ENCODE data around the gene NACC1. TPM values are rescaled to one million over a fixed set of nuclear protein-coding genes. Genes with fewer than 3 reads are reported as not detected.

Gene NACC1
- total RNA-seq, 4 donors from 2014 or later = 31.6 to 54.2 (median 36.5) TPM

DNA sequence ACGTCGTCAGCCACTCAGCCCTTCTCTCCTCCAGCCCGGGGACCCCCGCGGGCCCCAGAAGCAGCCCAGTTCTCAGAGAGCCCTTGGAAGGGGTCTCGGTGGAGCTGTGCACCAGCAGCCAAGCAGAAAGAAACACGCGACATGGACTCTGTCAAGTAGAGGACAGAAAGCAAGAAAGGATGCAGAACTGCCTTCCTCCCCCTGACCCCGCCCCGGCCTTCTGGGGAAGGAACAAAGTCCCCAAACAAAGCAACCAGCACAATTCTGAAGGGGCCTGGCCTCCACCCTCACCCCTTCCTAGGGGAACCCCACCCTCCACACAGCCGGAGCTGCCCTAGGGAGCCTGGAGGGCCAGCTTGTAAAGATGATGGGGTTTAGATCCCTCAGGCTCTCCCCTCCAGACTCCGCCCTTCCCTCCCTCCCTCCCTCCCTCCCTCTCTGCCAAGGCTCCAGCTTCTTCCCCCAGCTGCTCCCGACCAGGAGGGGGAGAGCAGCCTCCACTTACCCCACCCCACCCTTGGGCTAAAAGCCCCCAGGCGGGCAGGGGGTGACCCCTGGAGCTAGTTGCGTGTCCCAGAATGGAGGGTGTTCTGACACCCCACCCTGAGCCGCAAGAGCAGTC lies 23.2 kb upstream of the NACC1 start:
- 56% methylated on average over 16 of the region's 16 CpGs; no CpG with 5 or more reads in 1 of the 2 donors for WGBS, 2 donors (ENCODE audit: low coverage in 1 of 2)
- Histone ChIP-seq H3K4me3 (peak overlapping the region in 1 of 4 donors; percentile 13), H3K4me1 (peaks cover 38 to 79% (median 58%) of the 10 kb centered on the region in 4 donors), H3K27me3 (no peaks in the 10 kb centered on the region), H3K36me3 (no peaks in the 10 kb centered on the region), H3K27ac (peak overlapping the region; percentile 89 to 93 (median 92)), H3K9me3 (no peaks in the 10 kb centered on the region)
- no peak for DNase-seq
- intact Hi-C loops (cut with DNase I; ENCODE audit: low total_unique reads) = loop anchor here (10.0 kb wide), 1 partner anchor 210 kb away; the partner anchor contains the start of genes DNASE2 and KLF1
- TF ChIP-seq, protein P1, sequence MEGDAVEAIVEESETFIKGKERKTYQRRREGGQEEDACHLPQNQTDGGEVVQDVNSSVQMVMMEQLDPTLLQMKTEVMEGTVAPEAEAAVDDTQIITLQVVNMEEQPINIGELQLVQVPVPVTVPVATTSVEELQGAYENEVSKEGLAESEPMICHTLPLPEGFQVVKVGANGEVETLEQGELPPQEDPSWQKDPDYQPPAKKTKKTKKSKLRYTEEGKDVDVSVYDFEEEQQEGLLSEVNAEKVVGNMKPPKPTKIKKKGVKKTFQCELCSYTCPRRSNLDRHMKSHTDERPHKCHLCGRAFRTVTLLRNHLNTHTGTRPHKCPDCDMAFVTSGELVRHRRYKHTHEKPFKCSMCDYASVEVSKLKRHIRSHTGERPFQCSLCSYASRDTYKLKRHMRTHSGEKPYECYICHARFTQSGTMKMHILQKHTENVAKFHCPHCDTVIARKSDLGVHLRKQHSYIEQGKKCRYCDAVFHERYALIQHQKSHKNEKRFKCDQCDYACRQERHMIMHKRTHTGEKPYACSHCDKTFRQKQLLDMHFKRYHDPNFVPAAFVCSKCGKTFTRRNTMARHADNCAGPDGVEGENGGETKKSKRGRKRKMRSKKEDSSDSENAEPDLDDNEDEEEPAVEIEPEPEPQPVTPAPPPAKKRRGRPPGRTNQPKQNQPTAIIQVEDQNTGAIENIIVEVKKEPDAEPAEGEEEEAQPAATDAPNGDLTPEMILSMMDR (IDR thresholded peaks at IDR 0.05) = no peak
- TF ChIP-seq POLR2AphosphoS5 (IDR thresholded peaks at IDR 0.05) (no peak), POLR2A (IDR thresholded peaks at IDR 0.05) (no peak), EP300 (IDR thresholded peaks at IDR 0.05; ENCODE audit: low read depth) (no peak)
- in situ Hi-C loops (cut with MboI; ENCODE audit: low pct_ligation_motif_present in 1 of 4, low pct_unique_long_range_greater_than_20kb in 1 of 4, low sequenced_read_pairs in 3 of 4) = loop anchor here in 2 of 4 donors (5.0 to 25.0 kb wide), 2 partner anchors 108 to 118 kb away; partner anchors contain the start of gene NFIX (in 1 of the 2)

DNA sequence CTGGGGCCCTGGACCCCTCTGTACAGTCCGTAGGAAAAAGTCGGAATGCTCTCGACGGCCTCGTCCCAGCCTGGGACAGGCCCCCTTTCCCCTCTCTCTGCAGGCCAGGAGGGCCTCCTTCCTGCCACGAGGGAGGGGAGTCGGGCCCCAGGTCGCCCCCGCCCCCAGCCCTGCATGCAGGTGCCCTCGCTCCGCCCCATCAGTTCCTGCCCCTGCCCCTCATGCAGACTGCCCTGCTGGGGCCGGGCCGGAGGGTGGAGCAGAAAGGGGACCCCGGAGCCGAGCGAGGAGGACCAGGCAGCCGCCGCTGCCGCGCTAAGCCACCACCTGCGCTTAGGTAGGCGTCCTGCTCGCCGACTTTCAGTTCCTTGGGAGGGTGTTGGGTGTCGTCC lies 22.7 kb upstream of the NACC1 start:
- Histone ChIP-seq H3K9me3 (no peaks in the 10 kb centered on the region), H3K27me3 (no peaks in the 10 kb centered on the region), H3K4me1 (peaks cover 38 to 77% (median 59%) of the 10 kb centered on the region in 4 donors), H3K4me3 (peak overlapping the region in 1 of 4 donors; percentile 13), H3K27ac (peak overlapping the region; percentile 89 to 93 (median 92)), H3K36me3 (no peaks in the 10 kb centered on the region)
- 68% methylated on average over 22 of the region's 25 CpGs; no CpG with 5 or more reads in 1 of the 2 donors for WGBS, 2 donors (ENCODE audit: low coverage in 1 of 2)
- intact Hi-C loops (cut with DNase I; ENCODE audit: low total_unique reads) (loop anchor here (10.0 kb wide), 1 partner anchor 211 kb away; the partner anchor contains the start of genes DNASE2 and KLF1), in situ Hi-C loops (cut with MboI; ENCODE audit: low pct_ligation_motif_present in 1 of 4, low pct_unique_long_range_greater_than_20kb in 1 of 4, low sequenced_read_pairs in 3 of 4) (loop anchor here in 1 of 4 donors (25.0 kb wide), 1 partner anchor 108 kb away; the partner anchor contains the start of gene NFIX)
- TF ChIP-seq POLR2AphosphoS5 (IDR thresholded peaks at IDR 0.05) (no peak), POLR2A (IDR thresholded peaks at IDR 0.05) (no peak), EP300 (IDR thresholded peaks at IDR 0.05; ENCODE audit: low read depth) (no peak)
- TF ChIP-seq, protein P1 (IDR thresholded peaks at IDR 0.05) = no peak
- DNase-seq = no peak

DNA sequence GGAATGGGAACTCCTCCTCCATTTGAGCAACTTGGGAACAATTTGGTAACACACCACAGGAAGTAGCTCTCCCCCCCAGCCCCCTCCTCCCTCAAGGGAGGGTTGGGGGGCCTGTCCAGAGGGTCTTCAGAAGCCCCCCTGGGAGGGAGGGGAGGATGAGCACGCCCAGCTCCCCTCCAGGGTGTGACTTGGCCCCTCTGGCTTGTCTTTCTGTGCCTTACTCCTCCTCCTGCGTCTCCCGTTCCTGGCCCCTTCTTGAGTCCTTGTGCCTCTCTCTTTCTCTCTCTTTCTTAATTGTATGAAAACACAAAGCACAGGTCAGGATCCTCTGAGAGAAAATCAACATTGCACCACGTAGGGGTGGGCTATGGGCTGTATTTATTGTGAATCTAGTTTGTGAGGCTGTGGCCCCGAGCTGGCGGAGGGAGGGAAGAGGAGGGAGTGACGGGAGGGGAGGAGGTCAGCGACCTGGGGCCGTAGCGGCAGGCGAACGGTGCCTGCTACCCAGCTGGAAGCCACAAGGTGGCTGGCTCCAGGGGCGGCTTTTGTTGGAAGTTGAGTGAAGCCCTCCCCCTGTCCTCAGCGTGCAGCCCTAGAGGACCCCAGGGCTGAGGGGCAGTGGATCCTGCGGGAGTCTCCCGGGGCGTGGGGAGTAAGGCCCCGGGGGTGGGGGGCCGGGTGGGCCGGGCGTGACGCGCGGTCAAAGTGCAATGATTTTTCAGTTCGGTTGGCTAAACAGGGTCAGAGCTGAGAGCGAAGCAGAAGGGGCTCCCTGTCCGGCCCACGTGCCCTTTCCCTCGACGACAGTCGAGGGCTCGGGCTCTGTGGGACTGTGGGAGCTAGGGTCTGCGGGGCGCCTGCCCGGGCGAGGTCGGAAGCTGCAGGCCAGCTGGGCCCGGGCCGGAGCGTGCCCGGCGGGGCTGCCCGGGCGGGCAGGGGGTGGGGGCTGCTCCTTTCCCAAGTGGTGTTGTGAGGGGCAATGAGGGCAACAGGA lies 21.8 kb upstream of the NACC1 start:
- H3K4me3 ChIP-seq = peak overlapping the region in 2 of 4 donors; percentile 9 to 13

More for the DNA sequence above, 21.8 kb upstream of the NACC1 start:
- H3K27ac ChIP-seq = peak overlapping the region; percentile 89 to 93 (median 92)
- peaks cover 34 to 76% (median 57%) of the 10 kb centered on the region in 4 donors for H3K4me1 ChIP-seq
- intact Hi-C loops (cut with DNase I; ENCODE audit: low total_unique reads) (loop anchor here (10.0 kb wide), 1 partner anchor 211 kb away; the partner anchor contains the start of genes DNASE2 and KLF1), in situ Hi-C loops (cut with MboI; ENCODE audit: low pct_ligation_motif_present in 1 of 4, low pct_unique_long_range_greater_than_20kb in 1 of 4, low sequenced_read_pairs in 3 of 4) (loop anchor here in 1 of 4 donors (25.0 kb wide), 1 partner anchor 109 kb away; the partner anchor contains the start of gene NFIX)
- 63 to 70% methylated on average over 11 to 44 of the region's 44 CpGs for WGBS, 2 donors (ENCODE audit: low coverage in 1 of 2)
- TF ChIP-seq, protein P1 (IDR thresholded peaks at IDR 0.05) = peak in 1 of 5 experiments; percentile 22
- TF ChIP-seq POLR2A (IDR thresholded peaks at IDR 0.05) = no peak
- no peak for TF ChIP-seq POLR2AphosphoS5 (IDR thresholded peaks at IDR 0.05)
- TF ChIP-seq EP300 (IDR thresholded peaks at IDR 0.05; ENCODE audit: low read depth) = no peak
- no peaks in the 10 kb centered on the region for H3K36me3 ChIP-seq
- H3K9me3 ChIP-seq = no peaks in the 10 kb centered on the region
- H3K27me3 ChIP-seq = no peaks in the 10 kb centered on the region
- no peak for DNase-seq

Data from transverse colon (tissue), 4 donors.